Smooth muscle cell (in vitro differentiated cells): ENCODE results near the gene CLN5. TPM values are rescaled to one million over a fixed set of nuclear protein-coding genes. Genes with fewer than 3 reads are reported as not detected.

ENCODE experiments used
- DNase-seq: peaks from one replicate; lab custom pipeline; 2025; ENCODE audit not compliant: unreplicated experiment; lab: John Stamatoyannopoulos, UW
- H2AFZ ChIP-seq: fragments of 200-600 bp; sonication (generic); 2 replicates; pipeline ENCODE4 v1.6.0; 2016; ENCODE audit warnings: antibody characterized with exemption, low read depth, mild to moderate bottlenecking
- H3F3A ChIP-seq: fragments of 200-600 bp; sonication (generic); 2 replicates; pipeline ENCODE4 v1.6.0; 2017; ENCODE audit warnings: antibody characterized with exemption, low read depth
- H3K27ac ChIP-seq: fragments of 200-600 bp; sonication (generic); 2 replicates; pipeline ENCODE4 v1.5.1; 2016; ENCODE audit warnings: low read depth, mild to moderate bottlenecking
- H3K27me3 ChIP-seq: fragments of 200-600 bp; sonication (generic); 2 replicates; pipeline ENCODE4 v1.6.1; 2016; ENCODE audit warnings: low read depth, mild to moderate bottlenecking
- H3K36me3 ChIP-seq: fragments of 200-600 bp; sonication (generic); 2 replicates; pipeline ENCODE4 v1.5.1; 2016; ENCODE audit warnings: low read depth
- H3K4me1 ChIP-seq: fragments of 200-600 bp; sonication (generic); 2 replicates; pipeline ENCODE4 v1.5.1; 2016; ENCODE audit warnings: low read depth
- H3K4me2 ChIP-seq: fragments of 200-600 bp; sonication (generic); 2 replicates; pipeline ENCODE4 v1.6.0; 2016; ENCODE audit warnings: mild to moderate bottlenecking
- H3K4me3 ChIP-seq: fragments of 200-600 bp; sonication (generic); 2 replicates; pipeline ENCODE4 v1.5.1; 2016; ENCODE audit warnings: mild to moderate bottlenecking
- H3K79me2 ChIP-seq: fragments of 200-600 bp; sonication (generic); 2 replicates; pipeline ENCODE4 v1.6.0; 2016; ENCODE audit warnings: low read depth, mild to moderate bottlenecking
- H3K9ac ChIP-seq: fragments of 200-600 bp; sonication (generic); 2 replicates; pipeline ENCODE4 v1.6.0; 2016; ENCODE audit warnings: low read depth
- H3K9me3 ChIP-seq: fragments of 200-600 bp; sonication (generic); replicated peaks from 2 replicates; pipeline ENCODE4 v1.5.1; 2016; ENCODE audit warnings: low read depth
- H4K20me1 ChIP-seq: fragments of 200-600 bp; sonication (generic); 2 replicates; pipeline ENCODE4 v1.6.0; 2016; ENCODE audit warnings: low read depth
- WGBS: methylation state at CpG from one replicate; pipeline ENCODE4 v1.1.7; 2016; ENCODE audit warnings: low lambda C conversion rate; 5-methylcytosine and 5-hydroxymethylcytosine counted together
- polyA plus RNA-seq: library from polyadenylated mRNA; unstranded; fragments of >200 nt; fragmentation: Nextera tagmentation; extraction: Ambion mirVana; gene quantifications from 2 replicates; pipeline ENCODE4 v1.2.1, GENCODE V29; 2016
- total RNA-seq: library from RNA; depleted of rRNA; stranded (reverse); fragments of >200 nt; gene quantifications from 2 replicates; pipeline ENCODE4 v1.2.3, GENCODE V29; 2014
- TF ChIP-seq, protein P1 (sequence below): fragments of 200-600 bp; sonication (generic); IDR thresholded peaks from 2 replicates; pipeline ENCODE4 v1.5.1; 2017; ENCODE audit warnings: borderline replicate concordance, mild to moderate bottlenecking, antibody characterized with exemption; ENCODE audit not compliant: insufficient read depth, poor library complexity, severe bottlenecking

The CLN5 gene
- total and polyA plus RNA-seq, 2 experiments from 2014 or later = 17.9 to 33.5 TPM

- H3K4me2 ChIP-seq = peak overlapping the region; percentile 20
- H3F3A ChIP-seq = peaks cover 8% of the 10 kb centered on the region
- no peaks in the 10 kb centered on the region for H3K27me3 ChIP-seq
- H3K36me3 ChIP-seq = peaks cover 3% of the 10 kb centered on the region
- TF ChIP-seq, protein P1, sequence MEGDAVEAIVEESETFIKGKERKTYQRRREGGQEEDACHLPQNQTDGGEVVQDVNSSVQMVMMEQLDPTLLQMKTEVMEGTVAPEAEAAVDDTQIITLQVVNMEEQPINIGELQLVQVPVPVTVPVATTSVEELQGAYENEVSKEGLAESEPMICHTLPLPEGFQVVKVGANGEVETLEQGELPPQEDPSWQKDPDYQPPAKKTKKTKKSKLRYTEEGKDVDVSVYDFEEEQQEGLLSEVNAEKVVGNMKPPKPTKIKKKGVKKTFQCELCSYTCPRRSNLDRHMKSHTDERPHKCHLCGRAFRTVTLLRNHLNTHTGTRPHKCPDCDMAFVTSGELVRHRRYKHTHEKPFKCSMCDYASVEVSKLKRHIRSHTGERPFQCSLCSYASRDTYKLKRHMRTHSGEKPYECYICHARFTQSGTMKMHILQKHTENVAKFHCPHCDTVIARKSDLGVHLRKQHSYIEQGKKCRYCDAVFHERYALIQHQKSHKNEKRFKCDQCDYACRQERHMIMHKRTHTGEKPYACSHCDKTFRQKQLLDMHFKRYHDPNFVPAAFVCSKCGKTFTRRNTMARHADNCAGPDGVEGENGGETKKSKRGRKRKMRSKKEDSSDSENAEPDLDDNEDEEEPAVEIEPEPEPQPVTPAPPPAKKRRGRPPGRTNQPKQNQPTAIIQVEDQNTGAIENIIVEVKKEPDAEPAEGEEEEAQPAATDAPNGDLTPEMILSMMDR = no peak
- peak overlapping the region; percentile 9 for H3K9ac ChIP-seq
- H3K4me3 ChIP-seq = no peak overlapping the region
- no peaks in the 10 kb centered on the region for H4K20me1 ChIP-seq
- H3K9me3 ChIP-seq = no peaks in the 10 kb centered on the region
- no peak for DNase-seq
- peak overlapping the region; percentile 57 for H3K27ac ChIP-seq
- H3K79me2 ChIP-seq = no peaks in the 10 kb centered on the region
- H2AFZ ChIP-seq = no peak overlapping the region
- WGBS = 47% methylated on average over 5 of the region's 5 CpGs
- H3K4me1 ChIP-seq = peaks cover 5% of the 10 kb centered on the region
Observed at GRCh38 chr13:77042566-77043177, 50.8 kb downstream of the CLN5 start.

GRCh38 chr13:77047649-77048343 is 55.9 kb downstream of the CLN5 start:
- Histone ChIP-seq H3K27ac (no peak overlapping the region), H3K4me1 (peaks cover 19% of the 10 kb centered on the region), H3K4me2 (no peak overlapping the region), H3K4me3 (no peak overlapping the region), H3K79me2 (no peaks in the 10 kb centered on the region), H3K9ac (no peak overlapping the region), H2AFZ (no peak overlapping the region), H3F3A (peaks cover 8% of the 10 kb centered on the region), H3K36me3 (peaks cover 8% of the 10 kb centered on the region), H4K20me1 (no peaks in the 10 kb centered on the region), H3K9me3 (no peaks in the 10 kb centered on the region), H3K27me3 (no peaks in the 10 kb centered on the region)
- 82% methylated on average over 8 of the region's 8 CpGs for WGBS
- TF ChIP-seq, protein P1 = no peak
- no peak for DNase-seq

GRCh38 chr13:77048681-77049080 is 56.8 kb downstream of the CLN5 start:
- 78% methylated on average over 4 of the region's 4 CpGs for WGBS
- H4K20me1 ChIP-seq = no peaks in the 10 kb centered on the region
- TF ChIP-seq, protein P1 = no peak
- peaks cover 1% of the 10 kb centered on the region for H3F3A ChIP-seq
- H3K4me2 ChIP-seq = no peak overlapping the region
- no peak overlapping the region for H3K27ac ChIP-seq
- no peak overlapping the region for H2AFZ ChIP-seq
- H3K27me3 ChIP-seq = no peaks in the 10 kb centered on the region
- no peak for DNase-seq
- peaks cover 8% of the 10 kb centered on the region for H3K36me3 ChIP-seq
- H3K9me3 ChIP-seq = no peaks in the 10 kb centered on the region
- H3K9ac ChIP-seq = no peak overlapping the region
- peaks cover 19% of the 10 kb centered on the region for H3K4me1 ChIP-seq
- no peak overlapping the region for H3K4me3 ChIP-seq
- no peaks in the 10 kb centered on the region for H3K79me2 ChIP-seq

DNA sequence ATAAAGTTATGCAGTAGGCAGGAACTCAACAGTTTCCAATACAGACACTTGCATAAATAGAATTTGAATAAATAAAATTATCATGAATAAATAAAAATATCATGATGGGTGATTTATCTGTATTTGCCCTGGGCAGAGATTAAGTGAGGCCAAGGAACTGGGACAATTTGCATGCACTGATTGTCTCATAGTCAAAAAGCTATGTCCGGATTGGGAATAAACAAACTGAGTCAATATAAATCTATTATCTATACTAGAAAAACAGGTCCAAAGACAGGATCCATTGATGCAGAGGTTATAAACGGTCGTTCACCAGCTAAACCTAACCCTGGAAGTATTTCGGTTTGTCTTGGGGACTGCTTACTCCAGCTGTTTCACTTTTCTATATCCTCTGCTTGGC is 61.3 kb downstream of the CLN5 start:
- Histone ChIP-seq H3K27ac (no peak overlapping the region), H2AFZ (no peak overlapping the region), H3K4me2 (no peak overlapping the region), H3K36me3 (peaks cover 12% of the 10 kb centered on the region), H3K4me3 (no peak overlapping the region), H3K27me3 (no peaks in the 10 kb centered on the region), H4K20me1 (no peaks in the 10 kb centered on the region), H3K9ac (no peak overlapping the region), H3K9me3 (no peaks in the 10 kb centered on the region), H3F3A (no peaks in the 10 kb centered on the region), H3K4me1 (peaks cover 12% of the 10 kb centered on the region), H3K79me2 (no peaks in the 10 kb centered on the region)
- TF ChIP-seq, protein P1 = no peak
- 98% methylated on average over 4 of the region's 4 CpGs for WGBS
- no peak for DNase-seq
